ENCODE data around the gene PWWP2B. TPM values are rescaled to one million over a fixed set of nuclear protein-coding genes. Genes with fewer than 3 reads are reported as not detected.

Gene PWWP2B
- 0.13 TPM for polyA plus RNA-seq (2012; ENCODE audit: low read depth, missing spikeins)

DNA sequence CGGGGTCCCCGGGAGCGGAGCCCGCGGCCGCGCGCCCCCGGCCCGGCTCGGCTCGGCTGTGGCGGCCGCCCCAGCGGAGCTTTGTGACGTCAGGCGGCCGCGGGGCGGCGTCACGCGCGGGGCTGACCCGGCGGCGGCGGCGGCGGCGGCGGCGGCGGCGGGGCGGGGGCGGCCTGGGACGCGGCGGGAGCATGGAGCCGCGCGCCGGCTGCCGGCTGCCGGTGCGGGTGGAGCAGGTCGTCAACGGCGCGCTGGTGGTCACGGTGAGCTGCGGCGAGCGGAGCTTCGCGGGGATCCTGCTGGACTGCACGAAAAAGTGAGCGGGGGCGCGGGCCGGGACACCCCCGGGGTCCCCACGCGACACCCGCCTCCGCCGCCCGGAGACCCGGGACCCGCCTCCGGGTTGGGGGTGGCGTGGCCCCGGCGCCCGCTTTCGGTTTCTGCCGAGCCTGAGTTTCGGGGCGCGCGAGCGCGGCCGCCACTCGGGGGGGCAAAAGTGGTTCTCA, at the start of gene PWWP2B:
Gene PWWP2B, plus strand, starts transcription at position 165 of the 506 bp plus-strand sequence. Its CDS starts 27 bp downstream, at position 192.
- DNase-seq (ENCODE audit: insufficient read length, low spot score) (peak; percentile 75), FAIRE-seq (no peak)
- TF ChIP-seq SPI1 (IDR thresholded peaks at IDR 0.05; ENCODE audit: low read depth, low read length) (no peak), TAF1 (IDR thresholded peaks at IDR 0.05; ENCODE audit: low read depth, low read length) (no peak), POU2F2 (IDR thresholded peaks at IDR 0.05; ENCODE audit: low read depth, low read length) (no peak), POLR2AphosphoS5 (IDR thresholded peaks at IDR 0.05; ENCODE audit: low read depth, low read length) (no peak), POLR2A (IDR thresholded peaks at IDR 0.05; ENCODE audit: low read depth, low read length) (no peak), PAX5 (IDR thresholded peaks at IDR 0.05; ENCODE audit: insufficient read depth, low read length, severe bottlenecking) (no peak)

DNA sequence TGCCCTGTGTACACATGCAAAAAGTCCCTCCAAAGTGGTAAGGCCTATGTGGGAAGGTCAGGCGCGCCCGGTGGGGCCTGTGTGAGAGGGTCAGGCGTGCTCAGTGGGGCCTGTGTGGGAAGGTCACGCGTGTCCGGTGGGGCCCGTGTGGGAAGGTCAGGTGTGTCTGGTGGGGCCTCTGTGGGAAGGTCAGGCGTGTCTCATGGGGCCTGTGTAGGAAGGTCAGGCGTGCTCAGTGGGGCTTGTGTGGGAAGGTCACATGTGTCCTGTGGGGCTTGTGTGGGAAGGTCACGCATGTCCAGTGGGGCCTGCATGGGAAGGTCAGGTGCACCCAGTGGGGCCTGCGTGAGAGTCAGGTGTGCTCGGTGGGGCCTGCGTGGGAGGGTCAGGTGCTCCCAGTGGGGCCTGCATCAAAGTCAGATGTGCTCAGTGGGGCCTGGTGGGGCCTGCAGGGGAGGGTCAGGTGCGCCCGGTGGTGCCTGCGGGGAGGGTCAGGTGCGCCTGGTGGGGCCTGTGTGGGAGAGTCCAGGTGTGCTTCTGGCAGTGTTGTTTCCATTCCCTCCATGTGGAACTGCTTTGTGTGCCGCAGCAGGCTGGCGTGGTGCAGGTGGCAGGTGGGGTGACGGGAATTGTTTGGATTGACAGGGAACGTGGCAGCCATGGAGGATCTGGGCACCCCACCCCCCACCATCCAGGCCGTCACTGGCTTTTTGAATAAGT, 49.6 kb upstream of the PWWP2B start:
- FAIRE-seq (no peak), DNase-seq (ENCODE audit: insufficient read length, low spot score) (no peak)
- TF ChIP-seq PAX5 (IDR thresholded peaks at IDR 0.05; ENCODE audit: insufficient read depth, low read length, severe bottlenecking) (no peak), TAF1 (IDR thresholded peaks at IDR 0.05; ENCODE audit: low read depth, low read length) (no peak), POLR2AphosphoS5 (IDR thresholded peaks at IDR 0.05; ENCODE audit: low read depth, low read length) (no peak), SPI1 (IDR thresholded peaks at IDR 0.05; ENCODE audit: low read depth, low read length) (no peak), POLR2A (IDR thresholded peaks at IDR 0.05; ENCODE audit: low read depth, low read length) (no peak), POU2F2 (IDR thresholded peaks at IDR 0.05; ENCODE audit: low read depth, low read length) (no peak)

DNA sequence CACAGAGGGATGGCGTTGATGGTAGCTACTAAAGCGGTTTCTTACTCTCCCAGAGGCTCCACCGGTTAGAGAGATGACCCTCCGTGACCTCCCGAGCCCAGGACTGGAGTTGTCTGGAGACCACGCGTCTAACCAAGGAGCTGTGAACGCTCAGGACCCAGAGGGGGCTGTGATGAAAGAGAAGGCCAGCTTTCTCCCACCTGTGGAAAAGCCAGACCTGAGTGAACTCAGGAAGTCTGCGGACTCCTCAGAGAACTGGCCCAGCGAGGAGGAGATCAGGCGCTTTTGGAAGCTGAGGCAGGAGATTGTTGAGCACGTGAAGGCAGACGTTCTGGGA, 49.1 kb upstream of the PWWP2B start:
- FAIRE-seq: no peak
- no peak for TF ChIP-seq PAX5 (IDR thresholded peaks at IDR 0.05; ENCODE audit: insufficient read depth, low read length, severe bottlenecking)
- no peak for TF ChIP-seq POU2F2 (IDR thresholded peaks at IDR 0.05; ENCODE audit: low read depth, low read length)
- no peak for TF ChIP-seq TAF1 (IDR thresholded peaks at IDR 0.05; ENCODE audit: low read depth, low read length)
- no peak for TF ChIP-seq POLR2AphosphoS5 (IDR thresholded peaks at IDR 0.05; ENCODE audit: low read depth, low read length)
- TF ChIP-seq SPI1 (IDR thresholded peaks at IDR 0.05; ENCODE audit: low read depth, low read length): no peak
- no peak for TF ChIP-seq POLR2A (IDR thresholded peaks at IDR 0.05; ENCODE audit: low read depth, low read length)
- DNase-seq (ENCODE audit: insufficient read length, low spot score): no peak

DNA sequence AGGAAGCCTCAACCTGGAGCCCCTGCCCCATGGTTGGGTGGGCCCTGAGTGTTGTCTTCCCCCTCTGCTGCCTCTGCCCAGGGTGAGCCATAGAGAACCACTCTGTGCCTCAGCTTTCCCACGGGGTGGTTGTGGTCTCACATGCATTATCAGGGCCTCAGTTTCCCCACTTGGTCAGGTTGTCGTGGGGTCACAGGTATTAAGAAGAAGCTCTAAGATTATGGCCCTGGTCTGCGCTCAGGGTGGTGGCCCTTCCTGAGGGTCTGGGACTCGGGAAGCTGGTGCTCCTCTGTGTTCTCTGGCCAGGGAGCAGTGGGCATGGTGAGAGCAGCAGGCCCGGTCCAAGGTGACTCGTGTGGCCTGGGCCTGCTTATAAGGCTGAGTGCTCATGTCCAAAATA, 47.2 kb upstream of the PWWP2B start:
- TF ChIP-seq POLR2AphosphoS5 (IDR thresholded peaks at IDR 0.05; ENCODE audit: low read depth, low read length): no peak
- no peak for TF ChIP-seq SPI1 (IDR thresholded peaks at IDR 0.05; ENCODE audit: low read depth, low read length)
- no peak for TF ChIP-seq TAF1 (IDR thresholded peaks at IDR 0.05; ENCODE audit: low read depth, low read length)
- no peak for TF ChIP-seq POU2F2 (IDR thresholded peaks at IDR 0.05; ENCODE audit: low read depth, low read length)
- no peak for TF ChIP-seq POLR2A (IDR thresholded peaks at IDR 0.05; ENCODE audit: low read depth, low read length)
- TF ChIP-seq PAX5 (IDR thresholded peaks at IDR 0.05; ENCODE audit: insufficient read depth, low read length, severe bottlenecking): no peak
- DNase-seq (ENCODE audit: insufficient read length, low spot score) (no peak), FAIRE-seq (no peak)

DNA sequence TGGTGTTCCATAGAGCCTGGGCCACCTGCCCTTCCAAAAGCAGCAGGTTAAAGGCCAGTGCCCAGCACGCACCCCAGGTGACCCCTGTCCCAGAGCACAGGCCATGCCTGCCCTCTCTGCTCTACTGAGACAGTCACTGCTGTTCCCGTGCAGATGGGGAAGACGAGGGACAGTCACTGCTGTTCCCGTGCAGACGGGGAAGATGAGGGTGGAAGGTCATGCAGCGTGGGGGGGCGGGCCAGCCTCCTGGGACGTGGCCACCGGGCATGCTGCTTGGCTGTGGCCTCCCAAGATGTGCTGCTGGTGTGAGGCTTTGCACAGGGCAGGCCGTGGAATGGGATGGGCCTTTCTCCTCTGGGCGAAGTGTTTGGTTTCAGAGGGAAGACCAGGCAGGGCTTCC, 46.6 kb upstream of the PWWP2B start:
- TF ChIP-seq TAF1 (IDR thresholded peaks at IDR 0.05; ENCODE audit: low read depth, low read length) (no peak), POU2F2 (IDR thresholded peaks at IDR 0.05; ENCODE audit: low read depth, low read length) (no peak), POLR2AphosphoS5 (IDR thresholded peaks at IDR 0.05; ENCODE audit: low read depth, low read length) (no peak), POLR2A (IDR thresholded peaks at IDR 0.05; ENCODE audit: low read depth, low read length) (no peak), PAX5 (IDR thresholded peaks at IDR 0.05; ENCODE audit: insufficient read depth, low read length, severe bottlenecking) (no peak), SPI1 (IDR thresholded peaks at IDR 0.05; ENCODE audit: low read depth, low read length) (no peak)
- DNase-seq (ENCODE audit: insufficient read length, low spot score) (no peak), FAIRE-seq (no peak)

DNA sequence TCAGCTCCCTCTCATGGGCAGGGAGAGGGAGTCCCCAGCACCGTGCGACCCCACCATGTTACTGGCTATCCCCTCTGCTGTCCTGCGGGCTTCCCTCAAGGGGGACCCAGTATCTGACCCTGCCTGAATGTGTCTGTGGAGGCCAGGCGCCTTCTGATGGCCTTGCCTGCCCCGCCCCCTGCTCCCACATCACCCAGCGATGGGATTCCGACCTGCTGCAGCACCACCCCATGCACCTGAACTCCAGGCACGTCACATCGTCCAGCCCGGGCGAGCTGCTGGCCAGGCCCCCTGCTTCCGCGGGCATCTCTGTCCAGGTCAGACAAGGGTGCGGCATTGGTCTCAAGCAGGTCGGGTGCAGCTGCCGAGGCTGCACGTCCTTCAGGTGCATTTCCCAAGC, 46.1 kb upstream of the PWWP2B start:
- TF ChIP-seq POLR2A (IDR thresholded peaks at IDR 0.05; ENCODE audit: low read depth, low read length) (no peak), POLR2AphosphoS5 (IDR thresholded peaks at IDR 0.05; ENCODE audit: low read depth, low read length) (no peak)
- no peak for FAIRE-seq

DNA sequence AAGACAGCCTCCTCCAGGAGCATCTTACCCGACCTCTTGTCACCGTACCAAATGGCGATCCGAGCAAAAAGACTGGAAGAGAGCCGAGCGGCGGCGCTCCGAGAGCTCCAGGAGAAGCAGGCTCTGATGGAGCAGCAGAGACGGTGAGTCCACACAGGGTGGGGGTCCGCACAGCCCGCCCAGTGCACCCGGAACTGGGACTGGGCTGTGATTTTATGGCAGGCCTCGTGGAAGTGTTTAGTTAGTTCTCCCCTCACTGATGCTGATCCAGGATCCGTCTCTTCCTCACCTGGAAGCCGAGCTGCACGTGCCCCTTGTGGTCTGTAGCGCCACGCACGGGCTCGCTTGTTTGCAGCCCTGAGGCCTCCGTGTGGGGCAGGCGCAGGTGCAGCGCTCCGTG, 45.4 kb upstream of the PWWP2B start:
- TF ChIP-seq PAX5 (IDR thresholded peaks at IDR 0.05; ENCODE audit: insufficient read depth, low read length, severe bottlenecking) (no peak), TAF1 (IDR thresholded peaks at IDR 0.05; ENCODE audit: low read depth, low read length) (no peak), SPI1 (IDR thresholded peaks at IDR 0.05; ENCODE audit: low read depth, low read length) (no peak), POLR2AphosphoS5 (IDR thresholded peaks at IDR 0.05; ENCODE audit: low read depth, low read length) (no peak)
- DNase-seq (ENCODE audit: insufficient read length, low spot score): no peak
- no peak for FAIRE-seq

More for the DNA sequence above, 46.1 kb upstream of the PWWP2B start:
- DNase-seq (ENCODE audit: insufficient read length, low spot score): no peak

DNA sequence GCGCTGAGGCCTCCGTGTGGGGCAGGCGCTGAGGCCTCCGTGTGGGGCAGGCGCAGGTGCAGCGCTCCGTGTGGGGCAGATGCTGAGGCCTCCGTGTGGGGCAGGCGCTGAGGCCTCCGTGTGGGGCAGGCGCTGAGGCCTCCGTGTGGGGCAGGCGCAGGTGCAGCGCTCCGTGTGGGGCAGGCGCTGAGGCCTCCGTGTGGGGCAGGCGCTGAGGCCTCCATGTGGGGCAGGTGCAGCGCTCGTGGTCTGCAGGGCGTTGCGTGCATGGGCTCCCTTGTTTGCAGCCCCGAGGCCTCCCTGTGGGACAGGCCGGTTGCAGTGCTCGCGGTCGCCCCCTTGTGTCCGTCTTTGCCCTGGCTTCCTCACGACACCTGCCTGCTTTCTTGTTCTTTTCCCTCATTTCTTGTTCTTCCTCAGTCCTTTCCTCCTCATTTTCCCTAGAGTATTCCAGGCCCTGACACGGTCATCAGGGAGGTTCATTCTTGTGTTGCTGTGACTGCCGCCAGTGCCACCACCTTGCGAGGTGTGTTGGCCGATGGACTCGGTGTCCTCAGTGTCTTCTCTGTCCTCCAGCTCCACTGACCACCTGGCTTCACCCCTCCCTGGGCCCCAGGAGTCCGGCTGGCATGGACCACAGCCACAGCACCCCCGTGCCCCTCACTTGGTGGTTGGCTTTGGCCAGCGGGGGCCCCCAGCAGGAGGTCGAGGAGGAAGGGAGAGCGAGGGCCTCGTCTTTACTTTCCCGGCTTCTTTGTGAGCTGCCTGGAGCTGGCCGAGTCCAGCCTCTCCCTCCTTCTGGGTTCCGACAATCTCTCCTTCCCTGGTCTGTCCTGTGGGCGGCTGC, 44.3 kb upstream of the PWWP2B start:
- FAIRE-seq: peak; percentile 31
- peak; percentile 95 for DNase-seq (ENCODE audit: insufficient read length, low spot score)

DNA sequence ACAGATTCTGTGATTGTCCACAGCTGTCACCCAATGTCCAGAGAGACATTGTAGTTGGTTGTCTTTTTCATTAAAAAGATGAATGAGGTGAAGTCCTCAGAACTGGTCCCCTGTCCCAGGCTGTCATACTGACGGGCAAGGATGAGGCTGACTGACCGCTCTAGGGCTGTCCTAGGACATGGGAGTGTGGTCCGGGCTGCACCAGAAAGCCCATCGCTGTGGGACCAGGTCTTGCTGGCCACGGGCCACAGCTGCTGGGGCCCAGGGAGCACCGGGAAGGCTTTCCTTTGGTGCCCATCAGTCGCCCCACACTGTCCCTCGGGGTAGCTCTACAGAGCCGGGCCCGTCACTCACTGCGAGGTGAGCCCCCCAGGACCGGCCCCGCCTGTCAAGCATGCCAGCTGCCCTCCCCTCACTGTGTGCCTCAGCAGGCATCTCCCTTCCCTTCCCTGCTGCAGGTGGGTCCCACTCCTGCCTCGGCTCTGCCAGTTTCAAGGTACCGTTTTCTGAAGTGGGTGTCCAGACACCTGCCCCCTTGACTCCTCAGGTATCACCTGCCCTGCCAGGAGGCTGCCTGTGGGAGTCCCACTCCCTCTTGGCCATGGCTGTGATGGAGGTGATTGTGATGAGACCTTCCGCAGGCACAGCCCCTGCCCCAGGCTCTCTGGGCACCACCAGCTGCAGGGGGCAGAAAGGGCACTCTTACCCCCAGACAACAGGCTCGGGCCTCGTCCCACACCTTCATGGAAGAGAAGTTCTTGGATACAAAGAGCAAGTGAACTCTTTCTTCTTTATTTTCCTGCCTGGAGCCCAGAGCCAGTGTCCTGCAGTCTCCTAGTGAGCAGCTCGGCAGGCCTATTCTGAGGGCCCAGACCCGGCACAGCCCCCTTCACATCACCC, 43.3 kb upstream of the PWWP2B start:
- TF ChIP-seq POLR2AphosphoS5 (IDR thresholded peaks at IDR 0.05; ENCODE audit: low read depth, low read length) (no peak), SPI1 (IDR thresholded peaks at IDR 0.05; ENCODE audit: low read depth, low read length) (no peak), TAF1 (IDR thresholded peaks at IDR 0.05; ENCODE audit: low read depth, low read length) (no peak), POLR2A (IDR thresholded peaks at IDR 0.05; ENCODE audit: low read depth, low read length) (no peak), PAX5 (IDR thresholded peaks at IDR 0.05; ENCODE audit: insufficient read depth, low read length, severe bottlenecking) (no peak), POU2F2 (IDR thresholded peaks at IDR 0.05; ENCODE audit: low read depth, low read length) (no peak)
- FAIRE-seq (no peak), DNase-seq (ENCODE audit: insufficient read length, low spot score) (no peak)

All from GM12891 (cell line).